ENCODE measurements around the gene CHIC2.

The CHIC2 gene

GRCh38 chr4:54098375-54098774 is 34.0 kb upstream of the CHIC2 start:
- H3K4me3 ChIP-seq (replicated peaks in 1 of 2; ENCODE audit: low read depth in 2 of 2, low read length in 2 of 2): no peak overlapping the region
- no peak for DNase-seq (ENCODE audit: low read depth in 2 of 2)
- TF ChIP-seq, protein P1, sequence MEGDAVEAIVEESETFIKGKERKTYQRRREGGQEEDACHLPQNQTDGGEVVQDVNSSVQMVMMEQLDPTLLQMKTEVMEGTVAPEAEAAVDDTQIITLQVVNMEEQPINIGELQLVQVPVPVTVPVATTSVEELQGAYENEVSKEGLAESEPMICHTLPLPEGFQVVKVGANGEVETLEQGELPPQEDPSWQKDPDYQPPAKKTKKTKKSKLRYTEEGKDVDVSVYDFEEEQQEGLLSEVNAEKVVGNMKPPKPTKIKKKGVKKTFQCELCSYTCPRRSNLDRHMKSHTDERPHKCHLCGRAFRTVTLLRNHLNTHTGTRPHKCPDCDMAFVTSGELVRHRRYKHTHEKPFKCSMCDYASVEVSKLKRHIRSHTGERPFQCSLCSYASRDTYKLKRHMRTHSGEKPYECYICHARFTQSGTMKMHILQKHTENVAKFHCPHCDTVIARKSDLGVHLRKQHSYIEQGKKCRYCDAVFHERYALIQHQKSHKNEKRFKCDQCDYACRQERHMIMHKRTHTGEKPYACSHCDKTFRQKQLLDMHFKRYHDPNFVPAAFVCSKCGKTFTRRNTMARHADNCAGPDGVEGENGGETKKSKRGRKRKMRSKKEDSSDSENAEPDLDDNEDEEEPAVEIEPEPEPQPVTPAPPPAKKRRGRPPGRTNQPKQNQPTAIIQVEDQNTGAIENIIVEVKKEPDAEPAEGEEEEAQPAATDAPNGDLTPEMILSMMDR (IDR thresholded peaks at IDR 0.05; ENCODE audit: low read depth, low read length): no peak

- no peak for DNase-seq (ENCODE audit: low read depth in 2 of 2)
- TF ChIP-seq, protein P1 (IDR thresholded peaks at IDR 0.05; ENCODE audit: low read depth, low read length): no peak
- H3K4me3 ChIP-seq (replicated peaks in 1 of 2; ENCODE audit: low read depth in 2 of 2, low read length in 2 of 2): no peak overlapping the region
These were observed 32.7 kb upstream of the CHIC2 start for GRCh38 chr4:54097152-54097551.

DNA sequence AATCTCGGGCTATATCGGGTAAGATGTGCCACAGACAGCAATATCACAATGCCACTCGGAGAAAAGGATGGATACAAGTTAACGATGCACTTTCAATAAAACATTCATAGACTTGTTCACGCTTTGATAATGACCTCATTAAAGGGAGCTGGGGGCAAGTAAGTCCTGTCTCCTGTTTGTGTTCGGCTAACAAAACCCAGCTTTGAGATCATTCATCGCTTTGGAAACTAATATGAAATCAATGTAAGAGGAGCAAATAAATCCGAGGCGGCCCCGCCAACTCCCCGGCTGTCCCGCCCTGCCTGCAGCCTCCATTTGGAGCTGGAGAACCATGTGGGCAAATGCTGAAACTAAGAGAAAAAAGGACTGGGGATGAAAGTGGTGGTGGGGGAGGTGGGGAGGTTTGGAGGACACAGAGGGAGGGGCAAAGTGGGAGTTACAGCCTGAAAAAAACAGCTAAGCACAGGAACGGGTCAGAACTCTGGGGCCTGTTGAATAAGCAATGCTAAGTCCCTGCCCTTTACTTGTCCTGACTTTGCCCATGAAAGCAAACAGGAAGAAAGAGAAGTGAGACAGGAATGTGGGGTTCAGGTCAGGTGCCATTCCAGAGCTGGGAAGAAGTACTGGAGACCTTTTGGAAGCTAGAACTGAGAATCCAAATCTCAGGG is 32.0 kb upstream of the CHIC2 start:
- no peak overlapping the region for H3K4me3 ChIP-seq (replicated peaks in 1 of 2; ENCODE audit: low read depth in 2 of 2, low read length in 2 of 2)
- TF ChIP-seq, protein P1 (IDR thresholded peaks at IDR 0.05; ENCODE audit: low read depth, low read length): no peak
- no peak for DNase-seq (ENCODE audit: low read depth in 2 of 2)

DNA sequence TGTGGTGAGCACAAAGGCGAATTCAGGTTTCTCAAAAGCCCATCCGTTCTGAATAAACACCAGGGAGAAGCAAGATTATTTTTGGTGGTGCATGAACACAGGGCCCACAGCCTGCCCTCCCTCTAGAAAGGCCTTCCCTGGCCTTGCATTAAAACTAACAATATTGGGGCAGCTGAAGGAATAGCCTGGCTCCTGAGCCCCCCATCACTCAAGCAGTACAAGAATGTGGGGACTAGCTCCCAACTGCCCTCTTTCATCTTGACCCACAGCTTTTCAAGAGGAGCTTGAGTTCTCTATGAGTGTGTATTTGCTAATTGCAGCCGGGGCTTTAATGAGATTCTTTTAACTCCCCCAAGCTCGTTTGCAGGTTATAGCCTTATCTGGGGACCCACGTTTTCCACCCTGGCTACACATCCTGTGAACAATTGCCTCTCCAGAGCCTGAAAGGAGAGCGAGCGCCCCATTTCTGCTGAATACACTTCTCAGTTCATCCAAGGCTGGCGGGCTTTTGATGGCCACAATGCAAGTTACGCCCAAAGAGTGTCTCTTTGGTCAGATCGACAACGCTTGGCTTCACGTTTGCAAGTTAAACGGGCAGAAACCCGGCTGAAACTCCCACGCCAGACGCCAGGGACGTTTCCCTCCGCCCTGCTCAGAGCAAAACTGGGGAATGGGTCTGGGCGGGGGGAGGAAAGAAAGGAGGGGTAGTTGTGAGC is 30.9 kb upstream of the CHIC2 start:
- TF ChIP-seq, protein P1 (IDR thresholded peaks at IDR 0.05; ENCODE audit: low read depth, low read length): no peak
- DNase-seq (ENCODE audit: low read depth in 2 of 2): no peak
- no peak overlapping the region for H3K4me3 ChIP-seq (replicated peaks in 1 of 2; ENCODE audit: low read depth in 2 of 2, low read length in 2 of 2)

- no peak for DNase-seq (ENCODE audit: low read depth in 2 of 2)
- TF ChIP-seq, protein P1 (IDR thresholded peaks at IDR 0.05; ENCODE audit: low read depth, low read length): no peak
- no peak overlapping the region for H3K4me3 ChIP-seq (replicated peaks in 1 of 2; ENCODE audit: low read depth in 2 of 2, low read length in 2 of 2)
These were observed 30.0 kb upstream of the CHIC2 start for GRCh38 chr4:54094451-54094850.

GRCh38 chr4:54093324-54094240 is 29.2 kb upstream of the CHIC2 start:
- no peak for DNase-seq (ENCODE audit: low read depth in 2 of 2)
- TF ChIP-seq, protein P1 (IDR thresholded peaks at IDR 0.05; ENCODE audit: low read depth, low read length): no peak
- H3K4me3 ChIP-seq (replicated peaks in 1 of 2; ENCODE audit: low read depth in 2 of 2, low read length in 2 of 2): no peak overlapping the region
